NCI-H1930 (cell line): ENCODE data around the gene CORO7.

Source experiments
- DNase-seq, 2 experiments: peaks; one replicate each; lab custom pipeline; 2025; lab: John Stamatoyannopoulos, UW

CORO7 gene

GRCh38 chr16:4426021-4426684 lies 9.8 kb upstream of the CORO7 start:
- DNase-seq: no peak

DNA sequence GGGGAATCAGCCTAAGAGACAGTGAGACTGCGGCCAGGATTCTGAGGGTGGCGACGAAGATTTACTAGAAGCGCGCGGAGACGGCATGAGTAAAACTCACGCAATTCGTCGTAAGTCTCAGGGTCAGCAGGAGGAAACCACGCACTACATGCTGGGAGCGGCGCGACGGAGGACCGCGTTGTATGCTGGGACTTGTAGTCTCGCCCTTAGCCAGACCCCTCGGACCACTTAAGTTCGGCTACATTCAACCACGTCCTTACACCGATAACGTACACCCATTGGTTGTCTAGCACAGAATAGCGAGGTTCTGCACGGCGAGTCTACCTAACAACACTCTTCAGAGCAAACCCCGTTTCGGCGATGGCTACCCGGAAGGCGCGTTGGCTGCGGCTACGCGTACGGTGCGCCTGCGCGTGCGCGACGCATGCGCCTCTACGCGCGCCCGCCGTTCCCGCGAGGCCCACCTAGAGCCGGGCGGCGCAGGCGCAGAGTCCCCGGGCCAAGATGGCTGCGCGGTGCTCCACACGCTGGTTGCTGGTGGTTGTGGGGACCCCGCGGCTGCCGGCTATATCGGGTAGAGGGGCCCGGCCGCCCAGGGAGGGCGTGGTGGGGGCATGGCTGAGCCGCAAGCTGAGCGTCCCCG lies 9.1 kb upstream of the CORO7 start, which contains the start of gene DNAJA3:
Gene DNAJA3, plus strand, starts transcription at position 491 of the 643 bp plus-strand sequence. Its CDS starts 14 bp downstream, at position 505.
- peak; percentile 93 to 98 for DNase-seq

GRCh38 chr16:4420505-4421105 lies 4.2 kb upstream of the CORO7 start:
- DNase-seq: no peak

GRCh38 chr16:4419402-4419959 lies 3.1 kb upstream of the CORO7 start:
- no peak for DNase-seq

DNA sequence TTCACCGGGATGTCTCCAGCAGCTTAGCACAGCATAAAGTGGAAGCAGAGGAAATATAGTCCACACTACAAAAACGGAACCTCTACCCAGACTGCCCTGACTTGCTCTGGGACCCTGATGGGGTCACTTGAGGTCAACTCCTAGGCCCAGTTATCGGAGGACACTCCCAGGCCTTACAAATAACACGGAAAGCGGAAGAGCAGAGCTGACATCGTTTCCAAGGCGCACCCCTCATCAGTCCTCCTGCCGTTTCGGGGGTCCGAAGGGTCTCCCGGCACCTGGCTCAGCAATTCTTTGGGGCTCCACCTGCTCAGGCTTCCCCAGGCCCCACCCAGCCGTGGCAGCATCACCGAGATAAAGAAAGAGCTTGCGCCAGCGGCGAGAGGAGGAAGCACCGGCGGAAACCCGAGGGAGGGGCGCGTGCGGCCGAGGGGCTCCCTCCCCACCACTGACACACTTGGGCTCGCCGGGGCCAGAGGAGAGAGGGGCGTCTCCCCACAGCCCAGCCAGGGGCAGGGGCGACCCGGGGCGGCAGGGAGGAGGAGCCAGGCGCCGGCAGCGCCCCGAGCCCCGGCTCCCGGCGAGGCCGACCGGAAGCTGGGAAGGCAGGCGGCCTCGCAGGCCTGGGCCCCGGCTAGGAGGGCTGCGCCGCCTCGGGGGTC lies 727 bp downstream of the CORO7 start:
- DNase-seq: no peak

DNA sequence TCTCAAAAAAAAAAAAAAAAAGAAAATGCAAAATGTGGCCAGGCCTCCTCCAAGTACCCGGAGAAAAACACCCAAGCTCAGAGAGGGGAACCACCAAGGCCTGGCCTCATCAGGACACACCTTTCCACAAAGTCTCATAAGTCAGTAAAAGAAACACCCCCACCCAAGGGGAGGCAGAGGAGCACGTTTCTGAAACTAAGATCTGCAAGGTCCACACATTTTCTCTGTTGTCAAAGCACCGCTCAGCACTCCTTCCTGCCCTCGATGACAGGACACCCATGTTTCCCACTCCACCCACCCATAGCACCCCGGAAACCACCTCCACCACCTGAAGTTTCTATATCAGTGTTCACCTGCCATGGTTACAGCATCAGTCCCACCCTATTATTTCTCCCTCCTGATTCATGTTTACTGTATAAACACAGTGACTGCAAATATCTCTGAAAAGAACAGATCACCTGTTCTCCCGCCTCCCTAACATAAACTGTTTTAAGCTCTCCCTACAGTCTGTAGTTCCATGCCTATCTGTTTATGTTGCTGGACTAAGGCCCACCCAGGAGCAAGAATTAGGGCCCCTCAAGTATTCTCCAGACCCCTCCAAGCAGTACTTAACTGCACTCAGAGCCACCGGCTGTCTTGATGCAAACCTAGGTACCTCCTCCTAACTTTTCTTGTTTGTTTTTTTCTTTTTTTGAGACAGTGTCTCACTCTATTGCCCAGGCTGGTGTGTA lies 2.0 kb downstream of the CORO7 start:
- DNase-seq: no peak

- DNase-seq: no peak
Measured at GRCh38 chr16:4412854-4413253, 3.5 kb downstream of the CORO7 start.

- no peak for DNase-seq
Measured at GRCh38 chr16:4412159-4412558, 4.2 kb downstream of the CORO7 start.

- no peak for DNase-seq
Measured at GRCh38 chr16:4411684-4412083, 4.7 kb downstream of the CORO7 start.

- DNase-seq: no peak
Measured at GRCh38 chr16:4410335-4411075, 5.9 kb downstream of the CORO7 start.

DNA sequence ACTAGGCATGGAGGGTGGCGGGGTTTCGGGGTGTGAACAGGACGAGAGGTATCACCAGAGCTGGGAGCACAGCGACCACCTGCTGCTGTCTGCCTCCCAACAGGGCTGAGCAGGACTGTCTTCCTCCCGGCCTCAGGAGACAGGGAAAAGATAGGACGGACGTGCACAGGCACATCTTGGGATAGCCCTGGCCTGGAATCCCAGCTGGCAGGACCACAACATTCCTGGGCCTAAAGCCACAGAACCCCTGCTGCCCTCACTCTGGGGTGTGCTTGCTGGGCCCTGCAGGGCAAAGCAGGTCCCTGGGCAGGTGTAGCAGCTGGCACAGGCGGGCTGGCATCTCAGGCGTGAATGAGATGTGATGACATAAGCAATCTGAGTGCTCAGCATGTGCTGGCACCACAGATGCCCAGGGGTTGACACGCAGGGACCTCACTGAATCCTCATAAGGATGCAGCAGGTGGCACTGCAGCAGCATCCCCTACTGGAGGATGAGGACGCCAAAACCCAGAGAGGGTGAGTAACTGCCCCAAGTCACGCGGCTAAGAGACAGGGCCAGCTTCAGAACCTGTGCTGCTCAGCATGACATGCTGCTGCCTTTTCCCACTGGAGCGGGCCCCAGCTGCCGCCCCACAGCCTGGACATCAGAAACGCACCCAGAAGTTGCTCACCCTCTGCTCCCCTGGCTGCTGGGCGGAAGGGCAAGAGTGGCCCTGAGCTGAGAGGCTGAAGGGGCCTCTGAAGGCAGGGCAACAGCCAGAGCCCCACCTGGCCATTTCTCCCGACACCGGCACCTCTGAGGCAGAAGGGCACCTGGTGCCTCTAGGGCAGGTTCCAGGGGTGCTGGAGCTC lies 7.1 kb downstream of the CORO7 start:
- no peak for DNase-seq

- no peak for DNase-seq
Measured at GRCh38 chr16:4408323-4408690, 8.1 kb downstream of the CORO7 start.

GRCh38 chr16:4407543-4408322 lies 8.7 kb downstream of the CORO7 start:
- DNase-seq: no peak

DNA sequence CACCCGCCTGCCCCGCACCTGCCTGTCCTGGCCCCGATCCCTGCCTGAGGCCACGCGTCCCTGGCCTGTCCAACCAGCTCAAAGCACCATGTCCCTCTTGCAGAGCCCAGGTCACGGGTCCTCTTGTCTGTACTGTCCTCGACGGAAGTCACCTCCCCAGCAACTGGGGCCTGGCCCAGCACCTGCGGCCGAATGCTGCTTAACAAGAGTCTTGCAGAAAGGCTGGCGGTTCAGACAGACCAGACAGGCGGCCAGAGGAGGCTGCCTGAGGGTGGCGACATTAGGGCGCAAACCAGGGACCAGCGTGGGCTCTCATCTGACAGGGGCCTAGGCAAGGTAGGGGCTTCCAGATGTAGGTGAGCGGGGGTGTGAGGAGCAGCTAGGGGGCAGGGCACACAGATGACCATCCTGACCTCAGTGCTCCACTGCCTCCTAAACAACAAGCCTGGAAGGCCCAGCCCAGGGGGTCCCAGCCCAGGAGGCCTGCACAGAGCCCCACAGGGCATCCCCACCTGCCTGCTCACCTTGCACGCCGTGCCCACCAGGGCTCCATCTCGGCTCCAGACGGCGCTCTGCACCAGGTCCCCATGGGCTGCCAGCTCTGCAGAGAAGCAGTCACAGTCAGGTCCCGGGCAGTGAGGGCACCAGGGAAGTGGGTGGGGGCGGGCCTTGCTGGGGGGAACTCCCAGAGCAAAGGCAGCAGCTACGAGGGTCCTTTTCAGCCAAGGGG lies 11.3 kb downstream of the CORO7 start:
- no peak for DNase-seq

- DNase-seq: no peak
Measured at GRCh38 chr16:4404247-4404966, 12.0 kb downstream of the CORO7 start.

DNA sequence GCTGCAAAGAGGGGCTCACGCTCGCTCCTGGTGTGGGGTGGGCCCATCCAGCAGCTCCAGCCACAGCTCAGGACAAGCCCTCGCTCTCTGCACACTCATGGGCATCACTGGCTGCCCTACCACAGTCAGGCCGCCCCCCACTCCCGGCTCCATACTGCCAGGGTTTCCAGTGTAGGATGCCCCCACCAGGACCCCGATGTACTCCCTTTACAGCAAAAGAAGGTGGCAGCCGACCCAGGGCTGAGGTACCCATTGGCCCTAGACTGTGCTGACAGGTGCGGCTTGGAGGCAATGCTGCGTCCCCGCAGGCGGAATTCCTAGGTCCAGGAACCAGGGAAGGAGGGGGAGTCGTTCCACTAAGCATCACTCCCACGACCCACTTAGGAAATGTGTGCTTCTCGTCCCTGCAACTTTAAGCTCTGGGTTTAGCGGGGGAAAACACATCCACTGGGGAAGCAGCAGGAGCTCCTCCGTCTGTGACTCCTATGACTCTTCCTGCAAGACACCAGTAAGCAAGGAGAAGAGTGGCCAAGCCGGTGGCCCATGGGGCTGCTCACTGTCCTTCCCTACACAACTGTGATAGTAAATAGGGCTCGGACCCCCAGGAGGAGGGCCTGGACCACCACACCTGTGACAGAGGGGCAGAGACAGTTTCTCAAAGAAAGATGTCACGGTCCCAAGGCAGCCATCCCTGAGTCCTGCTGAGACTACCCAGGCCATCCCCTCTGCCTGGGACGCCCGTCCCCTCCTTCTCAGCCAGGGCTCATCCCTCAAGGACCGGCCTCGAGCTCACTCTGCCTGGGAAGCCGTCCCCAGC lies 13.1 kb downstream of the CORO7 start:
- no peak for DNase-seq
